ENCODE data around the gene EVX2. TPM values are rescaled to one million over a fixed set of nuclear protein-coding genes. Genes with fewer than 3 reads are reported as not detected.

EVX2 gene
- total RNA-seq, 4 donors from 2014 or later: not detected

GRCh38 chr2:176110415-176111308 is 26.9 kb upstream of the EVX2 start:
- peak overlapping the region in 2 of 4 donors; percentile 69 to 73 for H3K27ac ChIP-seq
- TF ChIP-seq POLR2AphosphoS5 (IDR thresholded peaks at IDR 0.05) (peak in 1 of 3 donors; percentile 25), EP300 (IDR thresholded peaks at IDR 0.05; ENCODE audit: low read depth) (no peak), POLR2A (IDR thresholded peaks at IDR 0.05) (no peak), CTCF (IDR thresholded peaks at IDR 0.05) (no peak)
- H3K27me3 ChIP-seq: peaks cover 98% of the 10 kb centered on the region
- H3K9me3 ChIP-seq: no peaks in the 10 kb centered on the region
- peaks cover 8 to 38% (median 16%) of the 10 kb centered on the region in 4 donors for H3K4me1 ChIP-seq
- no peak overlapping the region for H3K4me3 ChIP-seq
- intact Hi-C loops (cut with DNase I; ENCODE audit: low total_unique reads) (no loop called here), in situ Hi-C loops (cut with MboI; ENCODE audit: low pct_ligation_motif_present in 1 of 4, low pct_unique_long_range_greater_than_20kb in 1 of 4, low sequenced_read_pairs in 3 of 4) (loop anchor here in 3 of 4 donors (25.0 kb wide), 2 partner anchors 702 to 1027 kb away; no protein-coding TSS in a partner anchor)
- DNase-seq: no peak
- H3K36me3 ChIP-seq: no peaks in the 10 kb centered on the region
- 30 to 39% methylated on average over 7 of the region's 7 CpGs for WGBS, 2 donors (ENCODE audit: low coverage in 1 of 2)

GRCh38 chr2:176109946-176110345 is 26.2 kb upstream of the EVX2 start:
- in situ Hi-C loops (cut with MboI; ENCODE audit: low pct_ligation_motif_present in 1 of 4, low pct_unique_long_range_greater_than_20kb in 1 of 4, low sequenced_read_pairs in 3 of 4) (loop anchor here in 3 of 4 donors (25.0 kb wide), 2 partner anchors 702 to 1027 kb away; no protein-coding TSS in a partner anchor), intact Hi-C loops (cut with DNase I; ENCODE audit: low total_unique reads) (no loop called here)
- H3K9me3 ChIP-seq: no peaks in the 10 kb centered on the region
- H3K36me3 ChIP-seq: no peaks in the 10 kb centered on the region
- no peak overlapping the region for H3K4me3 ChIP-seq
- H3K27ac ChIP-seq: peak overlapping the region in 2 of 4 donors; percentile 69 to 73
- 39% methylated on average over 4 of the region's 4 CpGs; no CpG with 5 or more reads in 1 of the 2 donors for WGBS, 2 donors (ENCODE audit: low coverage in 1 of 2)
- no peak for DNase-seq
- no peak for TF ChIP-seq POLR2A (IDR thresholded peaks at IDR 0.05)
- no peak for TF ChIP-seq POLR2AphosphoS5 (IDR thresholded peaks at IDR 0.05)
- TF ChIP-seq EP300 (IDR thresholded peaks at IDR 0.05; ENCODE audit: low read depth): no peak
- no peak for TF ChIP-seq CTCF (IDR thresholded peaks at IDR 0.05)
- H3K4me1 ChIP-seq: peaks cover 8 to 38% (median 16%) of the 10 kb centered on the region in 4 donors
- H3K27me3 ChIP-seq: peaks cover 98% of the 10 kb centered on the region

- WGBS, 2 donors (ENCODE audit: low coverage in 1 of 2): 45 to 53% methylated on average over 10 to 26 of the region's 26 CpGs
- intact Hi-C loops (cut with DNase I; ENCODE audit: low total_unique reads): no loop called here
- Histone ChIP-seq H3K9me3 (no peaks in the 10 kb centered on the region), H3K27me3 (peaks cover 98% of the 10 kb centered on the region), H3K4me3 (peak overlapping the region in 2 of 4 donors; percentile 22 to 47), H3K27ac (peak overlapping the region; percentile 15 to 73 (median 46)), H3K4me1 (peaks cover 8 to 44% (median 22%) of the 10 kb centered on the region in 4 donors), H3K36me3 (no peaks in the 10 kb centered on the region)
- no peak for DNase-seq
- TF ChIP-seq EP300 (IDR thresholded peaks at IDR 0.05; ENCODE audit: low read depth) (no peak), POLR2A (IDR thresholded peaks at IDR 0.05) (no peak), CTCF (IDR thresholded peaks at IDR 0.05) (no peak), POLR2AphosphoS5 (IDR thresholded peaks at IDR 0.05) (no peak)
- in situ Hi-C loops (cut with MboI; ENCODE audit: low pct_ligation_motif_present in 1 of 4, low pct_unique_long_range_greater_than_20kb in 1 of 4, low sequenced_read_pairs in 3 of 4): loop anchor here in 3 of 4 donors (25.0 kb wide), 2 partner anchors 703 to 1028 kb away; no protein-coding TSS in a partner anchor
Observed at GRCh38 chr2:176109192-176109901, 25.6 kb upstream of the EVX2 start.
